ENCODE measurements around the gene CFAP46.
"Not testable (repeated sequence)": the region's sequence is repeated elsewhere in the genome, so short reads cannot be mapped to it uniquely, and the experiment has no call there.

CFAP46 gene

GRCh38 chr10:132931258-132932250 is 10.8 kb downstream of the CFAP46 start:
- not testable (repeated sequence) for H3K4me3 ChIP-seq (ENCODE audit: low read depth, low read length); DNase-seq (ENCODE audit: low read depth)

- DNase-seq (ENCODE audit: low read depth): not testable (repeated sequence)
Observed at GRCh38 chr10:132930701-132931100, 11.7 kb downstream of the CFAP46 start.

DNA sequence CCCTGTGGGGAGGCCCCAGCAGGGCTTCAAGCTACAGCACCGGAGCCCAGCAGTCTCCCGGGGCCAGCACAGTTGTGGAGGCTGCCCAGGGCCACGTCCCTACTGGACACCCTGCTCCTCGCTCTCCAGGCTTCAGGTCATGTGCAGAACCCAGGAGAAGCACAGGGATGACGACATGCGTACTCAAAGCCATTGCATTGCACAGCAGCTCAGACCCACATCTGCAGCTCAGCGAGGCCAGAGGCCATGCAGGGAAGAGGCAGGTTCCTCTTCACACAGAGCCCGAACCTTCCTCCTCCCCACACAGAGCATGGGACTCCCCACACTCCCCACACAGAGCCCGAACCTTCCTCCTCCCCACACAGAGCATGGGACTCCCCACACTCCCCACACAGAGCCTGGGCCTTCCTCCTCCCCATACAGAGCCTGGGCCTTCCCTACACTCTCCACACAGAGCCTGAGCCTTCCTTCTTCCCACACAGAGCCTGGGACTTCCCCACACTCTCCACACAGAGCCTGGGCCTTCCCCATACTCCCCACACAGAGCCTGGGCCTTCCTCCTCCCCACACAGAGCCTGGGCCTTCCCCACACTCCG is 12.3 kb downstream of the CFAP46 start:
- DNase-seq (ENCODE audit: low read depth): no peak
- no peak overlapping the region for H3K4me3 ChIP-seq (ENCODE audit: low read depth, low read length)

More at GRCh38 chr10:132930701-132931100, 11.7 kb downstream of the CFAP46 start:
- H3K4me3 ChIP-seq (ENCODE audit: low read depth, low read length): not testable (repeated sequence)

GRCh38 chr10:132929480-132929879 is 12.9 kb downstream of the CFAP46 start:
- H3K4me3 ChIP-seq (ENCODE audit: low read depth, low read length): no peak overlapping the region

DNA sequence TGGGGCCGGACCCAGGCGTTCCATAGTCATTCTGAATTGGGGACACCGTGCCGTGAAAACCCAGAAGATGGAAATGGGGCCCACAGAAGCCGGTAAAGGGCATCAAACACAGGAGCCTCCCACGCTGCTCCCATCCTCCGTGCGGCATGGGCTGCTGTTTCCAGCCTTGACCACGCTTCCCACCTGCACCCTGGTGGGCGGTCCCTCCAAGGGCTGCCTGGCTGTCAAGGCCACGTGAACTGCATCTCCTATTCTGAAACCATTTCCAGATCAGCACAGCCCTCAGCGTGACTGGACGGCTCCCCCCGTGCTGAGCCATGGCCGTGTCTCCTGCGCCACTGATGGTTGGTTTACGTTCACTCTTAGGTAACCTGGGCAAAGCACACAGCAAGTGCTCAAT is 14.1 kb downstream of the CFAP46 start:
- no peak overlapping the region for H3K4me3 ChIP-seq (ENCODE audit: low read depth, low read length)
- DNase-seq (ENCODE audit: low read depth): no peak

More at GRCh38 chr10:132929480-132929879, 12.9 kb downstream of the CFAP46 start:
- DNase-seq (ENCODE audit: low read depth): no peak

DNA sequence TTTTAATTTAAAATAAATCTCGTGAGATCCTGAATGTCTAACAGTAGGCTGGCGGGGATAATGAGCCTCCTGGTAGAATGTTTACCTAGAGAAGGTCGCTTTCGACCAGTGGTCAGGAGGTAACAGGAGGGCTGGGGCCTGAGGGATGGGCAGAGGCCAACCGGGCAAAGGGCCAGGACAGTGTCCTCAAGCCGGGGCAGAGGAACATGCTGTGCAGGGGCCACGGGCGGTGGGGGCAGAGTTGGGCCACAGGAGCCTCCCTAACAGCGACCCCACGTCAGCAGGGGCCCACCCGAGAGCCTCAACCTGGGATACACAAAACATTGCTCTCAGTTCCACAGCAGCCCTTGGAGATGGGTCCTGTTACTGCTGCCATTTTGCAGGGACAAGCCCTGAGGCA is 14.5 kb downstream of the CFAP46 start:
- H3K4me3 ChIP-seq (ENCODE audit: low read depth, low read length): no peak overlapping the region
- no peak for DNase-seq (ENCODE audit: low read depth)

GRCh38 chr10:132926777-132927650 is 15.4 kb downstream of the CFAP46 start:
- no peak overlapping the region for H3K4me3 ChIP-seq (ENCODE audit: low read depth, low read length)
- no peak for DNase-seq (ENCODE audit: low read depth)

GRCh38 chr10:132926070-132926469 is 16.3 kb downstream of the CFAP46 start:
- H3K4me3 ChIP-seq (ENCODE audit: low read depth, low read length): no peak overlapping the region
- DNase-seq (ENCODE audit: low read depth): no peak

DNA sequence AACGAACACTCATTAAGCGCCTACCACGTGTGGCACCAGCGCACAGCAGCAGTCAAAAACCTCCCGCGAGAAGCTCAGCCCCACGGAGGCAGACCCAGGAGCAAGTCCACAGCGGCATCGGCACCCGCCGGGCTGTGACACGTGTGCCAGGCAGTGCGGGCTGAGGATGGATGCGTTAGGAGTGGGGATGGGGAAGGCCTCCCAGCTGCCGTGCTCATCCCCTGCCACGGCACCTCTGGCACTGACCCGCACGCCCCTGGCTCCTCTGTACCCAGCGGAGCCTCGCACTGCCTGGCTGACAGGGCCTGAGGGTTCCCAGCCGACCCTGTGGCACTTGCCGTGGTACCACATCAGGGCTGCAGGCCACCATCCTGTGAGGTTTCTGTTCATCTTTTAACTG is 16.8 kb downstream of the CFAP46 start:
- H3K4me3 ChIP-seq (ENCODE audit: low read depth, low read length): no peak overlapping the region
- DNase-seq (ENCODE audit: low read depth): no peak

DNA sequence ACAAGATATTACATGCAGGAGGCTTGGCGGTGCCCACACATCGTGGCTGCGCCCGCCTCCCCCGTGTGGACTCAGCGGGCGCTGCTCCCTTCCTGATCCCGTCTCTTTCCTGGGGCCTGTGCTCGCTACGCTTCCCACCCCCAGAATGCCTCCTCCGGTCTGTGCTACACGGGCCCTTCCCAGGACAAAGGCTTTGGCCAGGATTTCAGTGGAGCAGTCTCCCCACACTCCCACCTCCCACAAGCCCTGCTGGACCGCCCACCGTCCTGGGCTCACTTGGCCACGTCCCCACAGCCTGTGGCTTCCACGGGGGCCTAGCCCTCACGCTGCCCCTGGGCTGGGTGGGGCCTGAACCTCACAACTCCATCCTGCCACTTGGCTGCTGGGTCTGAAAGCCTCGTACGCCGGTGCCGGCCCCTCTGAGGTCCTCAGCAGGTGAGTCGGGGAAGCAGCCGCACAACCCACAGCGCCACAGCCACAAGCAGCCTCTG is 17.3 kb downstream of the CFAP46 start:
- no peak for DNase-seq (ENCODE audit: low read depth)
- no peak overlapping the region for H3K4me3 ChIP-seq (ENCODE audit: low read depth, low read length)

- DNase-seq (ENCODE audit: low read depth): no peak
- H3K4me3 ChIP-seq (ENCODE audit: low read depth, low read length): no peak overlapping the region
Observed at GRCh38 chr10:132924046-132924952, 18.1 kb downstream of the CFAP46 start.

DNA sequence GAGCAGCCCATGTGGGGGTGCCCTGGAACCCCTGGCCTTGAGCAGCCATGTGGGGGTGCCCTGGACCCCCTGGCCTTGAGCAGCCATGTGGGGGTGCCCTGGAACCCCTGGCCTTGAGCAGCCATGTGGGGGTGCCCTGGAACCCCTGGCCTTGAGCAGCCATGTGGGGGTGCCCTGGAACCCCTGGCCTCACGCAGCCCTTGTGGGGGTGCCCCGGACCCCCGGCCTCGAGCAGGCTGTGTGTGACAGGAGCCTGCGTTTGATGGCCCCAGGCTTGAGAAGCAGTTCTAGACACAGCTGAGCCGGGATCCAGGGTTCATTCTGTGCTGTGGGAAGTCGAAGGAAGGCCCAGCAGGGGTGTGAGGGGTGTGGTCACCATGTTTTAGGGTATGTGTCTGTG is 19.0 kb downstream of the CFAP46 start:
- H3K4me3 ChIP-seq (ENCODE audit: low read depth, low read length); DNase-seq (ENCODE audit: low read depth): not testable (repeated sequence)

DNA sequence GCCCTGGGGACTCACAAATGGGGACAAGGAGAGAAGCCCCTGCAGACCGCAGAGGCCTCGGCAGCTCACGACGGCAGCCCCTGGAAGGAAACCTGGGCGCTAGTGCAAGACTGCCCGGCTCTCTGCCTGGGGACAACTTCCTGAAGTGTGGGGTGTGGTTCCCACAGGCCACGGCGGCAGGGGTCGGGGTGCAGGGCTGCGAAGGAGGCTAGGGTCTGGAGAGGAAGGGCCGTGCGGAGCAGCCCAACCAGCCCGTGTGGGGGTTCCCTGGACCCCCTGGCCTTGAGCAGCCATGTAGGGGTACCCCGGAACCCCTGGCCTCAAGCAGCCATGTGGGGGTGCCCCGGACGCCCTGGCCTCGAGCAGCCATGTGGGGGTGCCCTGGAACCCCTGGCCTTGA is 19.5 kb downstream of the CFAP46 start:
- DNase-seq (ENCODE audit: low read depth): no peak
- no peak overlapping the region for H3K4me3 ChIP-seq (ENCODE audit: low read depth, low read length)

DNA sequence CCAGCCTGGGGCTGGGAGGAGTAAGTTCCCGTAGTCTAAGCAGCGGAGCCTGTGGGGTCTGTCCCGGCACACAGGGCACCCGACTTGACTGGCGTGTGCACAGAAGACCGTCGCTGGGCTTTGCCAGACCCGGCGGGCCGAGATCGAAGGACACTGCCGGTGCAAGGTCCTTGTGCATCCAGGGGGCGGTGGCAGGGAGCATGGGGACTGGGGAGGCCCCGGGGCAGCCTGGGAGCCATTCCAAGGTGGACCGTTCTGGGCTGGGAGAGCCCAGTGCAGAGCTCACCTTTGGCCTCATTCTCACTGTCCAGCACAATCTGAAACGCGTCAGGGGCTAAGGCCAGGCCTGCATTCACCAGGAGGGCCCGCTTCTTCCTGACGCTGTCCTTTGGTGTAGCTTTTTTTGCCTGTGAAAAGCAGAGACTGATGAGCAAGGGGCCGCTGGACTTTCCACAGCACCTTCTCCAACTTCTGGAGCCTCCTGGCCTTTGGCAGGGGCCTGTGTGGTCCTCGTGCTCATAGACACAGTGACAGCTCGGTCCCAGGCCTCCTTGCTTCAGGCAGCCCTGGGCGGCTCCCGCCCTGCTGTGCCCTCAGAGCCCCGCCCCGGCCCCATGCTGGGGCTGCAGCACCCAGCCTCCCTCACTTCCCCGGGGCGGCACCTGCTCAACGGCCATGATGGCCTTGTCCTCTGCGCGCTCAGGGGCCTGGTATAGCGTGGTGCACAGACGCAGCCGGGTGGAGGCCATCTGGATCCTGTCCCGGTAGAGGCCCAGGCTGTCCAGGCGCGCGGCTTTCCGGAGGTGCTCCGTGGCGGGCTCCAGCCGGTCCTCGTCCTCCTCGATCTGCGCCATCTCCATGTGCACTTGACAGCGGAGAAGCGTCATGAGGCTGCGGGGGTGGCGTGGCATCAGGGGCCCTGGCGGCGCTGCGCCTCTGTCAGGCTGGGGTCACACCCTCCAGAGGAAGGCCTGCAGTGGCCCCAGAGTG is 20.3 kb downstream of the CFAP46 start:
- H3K4me3 ChIP-seq (ENCODE audit: low read depth, low read length): no peak overlapping the region
- DNase-seq (ENCODE audit: low read depth): no peak

DNA sequence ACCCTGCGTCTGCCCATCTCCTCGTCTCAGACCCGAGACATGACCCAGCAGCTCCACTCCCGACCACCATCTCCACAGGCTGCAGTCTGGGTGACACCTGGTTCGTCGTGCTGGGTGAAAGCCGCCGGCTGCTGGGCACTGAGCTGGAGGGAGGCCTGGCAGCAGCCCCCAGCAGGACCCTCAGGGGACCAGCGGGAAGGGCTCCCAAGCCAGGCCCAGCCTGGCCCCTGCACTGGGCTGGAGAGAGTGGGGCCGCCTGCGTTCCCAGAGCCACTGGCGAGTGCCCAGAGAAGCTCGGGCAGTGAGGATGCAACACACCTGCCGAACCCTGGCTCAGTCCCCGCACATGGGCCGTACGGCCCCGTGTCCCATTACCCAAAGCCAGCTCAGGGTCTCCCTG is 21.3 kb downstream of the CFAP46 start:
- no peak overlapping the region for H3K4me3 ChIP-seq (ENCODE audit: low read depth, low read length)
- no peak for DNase-seq (ENCODE audit: low read depth)

DNA sequence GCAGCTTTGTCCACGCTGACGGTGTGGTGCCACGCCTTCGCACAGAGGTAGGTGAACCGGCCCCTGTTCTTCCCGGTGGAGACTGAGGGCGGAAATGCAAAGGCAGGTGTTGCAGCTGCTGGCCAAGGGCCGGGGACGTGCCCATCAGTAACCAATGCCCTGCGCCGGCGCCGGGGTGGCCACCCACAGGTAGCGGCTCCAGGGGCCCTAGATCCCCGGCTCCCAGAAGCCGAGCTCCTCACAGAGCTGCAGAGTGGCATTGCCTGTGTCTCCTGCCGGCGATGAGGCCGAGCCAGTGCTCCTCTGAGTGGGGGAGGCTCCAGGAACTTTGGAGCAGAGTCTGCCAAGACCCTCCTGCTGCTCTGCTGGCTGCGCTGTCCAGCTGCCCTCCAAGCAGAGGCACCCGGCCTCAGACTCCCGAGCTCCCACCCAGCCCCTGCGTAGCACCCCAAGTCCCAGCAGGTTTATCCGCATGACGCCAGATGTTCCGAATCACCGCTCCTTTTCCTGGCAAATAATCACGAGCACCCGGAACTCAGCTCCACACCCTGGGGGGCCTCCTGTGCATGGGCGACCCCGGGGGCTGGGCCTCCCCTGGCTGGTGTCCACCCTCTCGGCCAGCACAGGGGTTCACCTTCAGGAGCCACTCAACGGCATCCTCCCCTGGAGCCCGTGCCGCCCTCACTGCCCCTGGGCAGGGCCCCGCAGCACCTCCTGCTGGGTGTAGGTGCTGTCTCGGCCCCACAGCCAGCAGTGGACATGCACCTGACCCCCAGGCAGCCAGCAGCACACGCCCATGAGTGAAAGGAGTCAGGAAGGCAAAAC is 22.1 kb downstream of the CFAP46 start:
- H3K4me3 ChIP-seq (ENCODE audit: low read depth, low read length): no peak overlapping the region
- DNase-seq (ENCODE audit: low read depth): no peak

Measured in skeletal muscle cell (primary cell).